B cell (primary cell): ENCODE results near the gene KRTAP2-3.

Experiments used
- CTCF ChIP-seq: fragments of 200-600 bp; IDR thresholded peaks from one replicate; pipeline ENCODE4 v1.8.0; 2022; ENCODE audit warnings: antibody characterized with exemption, mild to moderate bottlenecking
- EZH2 ChIP-seq: IDR thresholded peaks from 2 replicates; pipeline ENCODE4 v1.6.1; 2012; ENCODE audit warnings: borderline replicate concordance, low read depth, mild to moderate bottlenecking, moderate library complexity, low read length; ENCODE audit not compliant: insufficient read depth, poor library complexity, severe bottlenecking

DNA sequence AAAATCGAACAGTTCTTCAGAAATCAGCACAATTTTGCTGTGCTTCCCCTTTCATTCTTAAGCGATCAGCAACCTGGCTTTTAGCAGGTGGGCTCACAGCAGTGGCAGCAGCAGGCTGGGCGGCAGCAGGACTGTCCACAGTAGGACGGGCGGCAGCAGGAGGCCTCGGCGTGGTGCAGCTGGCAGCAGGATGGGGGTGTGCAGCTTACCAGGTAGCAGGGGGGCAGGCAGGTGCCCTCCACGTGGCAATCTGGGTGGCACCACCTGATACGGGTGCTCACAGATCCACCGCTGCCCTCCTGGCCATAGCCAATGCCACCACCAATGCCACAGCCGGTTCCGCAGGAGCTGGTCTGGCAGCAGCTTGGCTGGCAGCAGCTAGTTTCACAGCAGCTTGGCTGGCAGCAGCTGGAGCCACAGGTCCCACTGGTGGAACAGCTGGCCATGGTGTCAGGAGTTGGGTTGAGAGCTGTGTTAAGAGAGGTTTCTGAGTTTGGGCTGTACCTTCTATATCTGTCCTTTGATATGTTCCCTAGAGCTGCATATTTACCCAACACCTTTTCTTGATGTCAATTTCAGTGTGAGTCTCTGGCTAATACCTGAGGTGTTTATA, 30.2 kb downstream of the KRTAP2-3 start, which contains the start of gene KRTAP1-4:
- no peak for TF ChIP-seq CTCF
- no peak for TF ChIP-seq EZH2
